BLaER1 treated with 17β-estradiol and CSF1 and Interleukin-3, amounts not matched to agents 10 nM and 100 nM (cell line): ENCODE results near the gene COQ9.
"Not testable (repeated sequence)": the region's sequence is repeated elsewhere in the genome, so short reads cannot be mapped to it uniquely, and the experiment has no call there.

ENCODE experiments used
- H3K27ac ChIP-seq, 11 experiments: shearing (Covaris generic); formaldehyde crosslinking; 2 replicates each; pipeline ENCODE4 v1.8.1; 2022
- H3K27me3 ChIP-seq, 11 experiments: shearing (Covaris generic); formaldehyde crosslinking; 2 replicates each; pipeline ENCODE4 v1.8.1; 2022
- H3K36me3 ChIP-seq, 11 experiments: shearing (Covaris generic); formaldehyde crosslinking; 2 replicates each; pipeline ENCODE4 v1.8.1; 2022
- H3K4me1 ChIP-seq, 10 experiments: shearing (Covaris generic); formaldehyde crosslinking; 2 replicates each; pipeline ENCODE4 v1.8.1; 2022
- H3K4me2 ChIP-seq, 11 experiments: shearing (Covaris generic); formaldehyde crosslinking; 2 replicates each; pipeline ENCODE4 v1.8.1; 2022
- H3K4me3 ChIP-seq, 10 experiments: shearing (Covaris generic); formaldehyde crosslinking; 2 replicates each; pipeline ENCODE4 v1.8.1; 2022
- H3K9ac ChIP-seq, 11 experiments: shearing (Covaris generic); formaldehyde crosslinking; 2 replicates each; pipeline ENCODE4 v1.8.1; 2022
- H3K9me3 ChIP-seq, 11 experiments: shearing (Covaris generic); formaldehyde crosslinking; replicated peaks in 1 of 11; 2 replicates each; pipeline ENCODE4 v1.8.1; 2022
- H4K20me1 ChIP-seq, 11 experiments: shearing (Covaris generic); formaldehyde crosslinking; 2 replicates each; pipeline ENCODE4 v1.8.1; 2022
- Cebpa-rat ChIP-seq, 11 experiments: shearing (Covaris generic); IDR thresholded peaks; 2 replicates each; pipeline ENCODE4 v1.8.1; 2022

The COQ9 gene

DNA sequence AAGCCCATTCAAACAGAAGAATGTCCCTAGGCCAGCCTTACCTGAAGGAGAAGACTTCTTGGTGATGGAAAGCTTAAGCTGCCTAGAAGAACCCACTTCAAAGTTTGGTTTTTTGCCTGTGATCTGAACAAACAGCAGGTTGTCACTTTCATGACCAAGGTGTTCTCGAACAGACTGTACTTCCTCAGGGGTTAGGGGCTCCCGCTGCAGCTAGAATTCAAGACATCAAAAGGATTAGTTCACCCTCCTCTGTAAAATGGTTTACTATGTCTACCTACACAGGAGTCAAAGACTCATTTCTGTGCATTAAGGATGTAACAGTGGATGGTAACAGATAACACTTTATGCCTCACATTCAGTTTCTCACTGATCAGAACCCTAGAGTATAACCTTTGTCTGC, 13.3 kb upstream of the COQ9 start:
- peaks cover 0 to 2% (median 0%) of the 10 kb centered on the region in 11 experiments; a peak in 4 of 22 replicates for H4K20me1 ChIP-seq
- H3K27me3 ChIP-seq = no peaks in the 10 kb centered on the region
- no peak overlapping the region for H3K4me3 ChIP-seq
- 0 out of 22 replicates have a peak overlapping the region, but pooled peaks of 1 of the 11 experiments have one; percentile 22 for H3K9ac ChIP-seq
- peaks cover 0 to 7% (median 0%) of the 10 kb centered on the region in 10 experiments; a peak in 1 of 20 replicates for H3K4me1 ChIP-seq
- H3K4me2 ChIP-seq = no peak overlapping the region
- TF ChIP-seq Cebpa-rat (IDR thresholded peaks at IDR 0.05) = no peak
- H3K27ac ChIP-seq = no peak overlapping the region
- H3K9me3 ChIP-seq = no peaks in the 10 kb centered on the region; a peak in 1 of 22 replicates
- peaks cover 96 to 100% (median 98%) of the 10 kb centered on the region in 11 experiments for H3K36me3 ChIP-seq

DNA sequence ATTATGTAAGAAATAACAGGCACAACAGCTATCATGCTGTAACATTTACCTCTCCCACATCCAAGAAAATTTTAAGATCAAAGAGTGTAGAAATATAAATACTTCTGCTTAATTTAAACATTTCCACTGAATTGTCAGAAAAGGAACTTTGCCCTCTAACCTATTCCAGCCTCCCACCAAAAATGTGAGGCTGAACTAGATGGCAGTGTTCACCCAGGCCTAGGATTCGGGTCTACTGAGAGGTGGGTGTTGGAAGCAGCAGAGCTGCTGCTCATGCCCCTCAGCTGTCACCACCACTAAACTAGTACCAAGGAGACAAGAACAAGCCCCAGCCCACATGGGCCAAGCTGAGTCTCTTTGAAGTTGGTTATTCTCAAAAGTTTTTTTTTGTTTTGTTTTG, 11.4 kb upstream of the COQ9 start:
- peaks cover 12 to 18% (median 13%) of the 10 kb centered on the region in 11 experiments for H3K9me3 ChIP-seq
- no peaks in the 10 kb centered on the region for H3K27me3 ChIP-seq
- peaks cover 97 to 100% (median 99%) of the 10 kb centered on the region in 11 experiments for H3K36me3 ChIP-seq
- H3K4me2 ChIP-seq = no peak overlapping the region
- no peak overlapping the region for H3K27ac ChIP-seq
- H3K4me1 ChIP-seq = peaks cover 0 to 5% (median 0%) of the 10 kb centered on the region in 10 experiments; a peak in 1 of 20 replicates
- no peak for TF ChIP-seq Cebpa-rat (IDR thresholded peaks at IDR 0.05)
- no peaks in the 10 kb centered on the region; a peak in 3 of 22 replicates for H4K20me1 ChIP-seq
- H3K4me3 ChIP-seq = no peak overlapping the region
- H3K9ac ChIP-seq = no peak overlapping the region

DNA sequence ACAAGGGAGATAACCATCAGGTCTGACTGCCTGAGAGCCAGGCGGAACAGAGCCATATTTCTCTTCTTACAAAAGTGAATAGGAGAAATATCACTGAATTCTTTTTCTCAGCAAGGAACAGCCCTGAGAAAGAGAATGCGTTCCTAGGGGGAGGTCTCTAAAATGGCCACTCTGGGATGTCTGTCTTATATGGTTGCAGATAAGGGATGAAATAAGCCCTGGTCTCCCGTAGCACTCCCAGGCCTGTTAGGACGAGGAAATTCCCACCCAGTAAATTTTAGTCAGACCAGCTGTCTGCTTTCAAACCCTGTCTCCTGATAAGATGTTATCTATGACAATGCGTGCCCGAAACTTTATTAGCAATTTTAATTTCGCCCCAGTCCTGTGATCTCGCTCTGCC, 7.3 kb upstream of the COQ9 start:
- H3K36me3 ChIP-seq = peaks cover 80 to 92% (median 89%) of the 10 kb centered on the region in 11 experiments
- H4K20me1 ChIP-seq = peaks cover 0 to 15% (median 0%) of the 10 kb centered on the region in 11 experiments; a peak in 6 of 22 replicates
- not testable (repeated sequence) for H3K9ac ChIP-seq, H3K4me1 ChIP-seq, H3K4me2 ChIP-seq, H3K27ac ChIP-seq, H3K27me3 ChIP-seq
- H3K4me3 ChIP-seq = peak overlapping the region in 1 of 10 experiments; percentile 13; a peak in 1 of 20 replicates
- peaks cover 25 to 41% (median 33%) of the 10 kb centered on the region in 11 experiments for H3K9me3 ChIP-seq

DNA sequence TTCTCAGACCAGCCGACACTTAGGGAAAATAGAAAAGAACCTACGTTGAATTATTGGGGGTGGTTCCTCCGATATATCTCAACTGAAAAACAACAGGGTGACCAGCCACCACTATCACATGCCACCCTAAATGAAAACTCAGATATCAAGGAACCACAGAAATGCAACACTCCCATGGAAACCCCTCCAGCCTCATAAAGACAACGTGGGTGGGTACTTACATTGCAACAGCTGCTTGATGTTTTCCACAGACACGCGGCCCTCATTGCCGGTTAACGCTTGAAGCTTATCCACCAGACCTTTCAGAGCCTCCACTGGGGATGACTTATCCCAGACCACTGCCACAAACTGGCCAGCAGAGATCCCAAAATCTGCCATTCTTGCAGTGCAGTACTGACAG, 6.7 kb upstream of the COQ9 start:
- not testable (repeated sequence) for H3K4me1 ChIP-seq, H3K27ac ChIP-seq, H3K27me3 ChIP-seq, H3K4me2 ChIP-seq, H3K9ac ChIP-seq
- H4K20me1 ChIP-seq = peaks cover 0 to 21% (median 0%) of the 10 kb centered on the region in 11 experiments; a peak in 7 of 22 replicates
- peak overlapping the region in 4 of 10 experiments; percentile 13 to 37 (median 23); a peak in 2 of 20 replicates for H3K4me3 ChIP-seq
- H3K9me3 ChIP-seq = peaks cover 25 to 41% (median 33%) of the 10 kb centered on the region in 11 experiments
- peaks cover 74 to 86% (median 83%) of the 10 kb centered on the region in 11 experiments for H3K36me3 ChIP-seq

DNA sequence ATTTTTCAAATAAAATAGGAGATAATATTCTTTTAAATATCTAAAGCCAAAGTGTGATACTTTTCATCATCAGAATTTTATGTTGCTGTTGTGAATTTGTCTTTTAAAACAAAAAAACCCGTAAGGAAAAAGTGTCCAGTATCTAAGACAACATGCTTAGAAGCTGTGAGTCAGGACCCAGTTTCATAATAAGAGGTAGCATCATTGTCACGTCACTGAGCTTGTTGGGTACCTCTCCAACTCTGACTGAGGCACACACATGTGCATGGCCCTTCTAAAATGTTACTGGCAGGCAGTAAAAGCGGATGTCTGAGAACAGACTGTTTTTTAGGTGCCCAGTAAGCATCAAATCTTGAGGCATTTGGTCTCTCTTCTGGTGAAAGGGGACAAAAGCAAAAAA, 2.6 kb upstream of the COQ9 start:
- H3K9ac ChIP-seq = 0 out of 22 replicates have a peak overlapping the region, but pooled peaks of 1 of the 11 experiments have one; percentile 7
- no peak overlapping the region for H3K4me3 ChIP-seq
- H3K4me2 ChIP-seq = 0 out of 22 replicates have a peak overlapping the region, but pooled peaks of 1 of the 11 experiments have one; percentile 97
- no peaks in the 10 kb centered on the region for H3K27me3 ChIP-seq
- no peak overlapping the region for H3K27ac ChIP-seq
- peaks cover 0 to 24% (median 0%) of the 10 kb centered on the region in 11 experiments; a peak in 6 of 22 replicates for H4K20me1 ChIP-seq
- H3K4me1 ChIP-seq = peaks cover 16 to 36% (median 28%) of the 10 kb centered on the region in 10 experiments
- peaks cover 35 to 45% (median 43%) of the 10 kb centered on the region in 11 experiments for H3K36me3 ChIP-seq
- TF ChIP-seq Cebpa-rat (IDR thresholded peaks at IDR 0.05) = no peak
- peaks cover 24 to 40% (median 31%) of the 10 kb centered on the region in 11 experiments for H3K9me3 ChIP-seq

DNA sequence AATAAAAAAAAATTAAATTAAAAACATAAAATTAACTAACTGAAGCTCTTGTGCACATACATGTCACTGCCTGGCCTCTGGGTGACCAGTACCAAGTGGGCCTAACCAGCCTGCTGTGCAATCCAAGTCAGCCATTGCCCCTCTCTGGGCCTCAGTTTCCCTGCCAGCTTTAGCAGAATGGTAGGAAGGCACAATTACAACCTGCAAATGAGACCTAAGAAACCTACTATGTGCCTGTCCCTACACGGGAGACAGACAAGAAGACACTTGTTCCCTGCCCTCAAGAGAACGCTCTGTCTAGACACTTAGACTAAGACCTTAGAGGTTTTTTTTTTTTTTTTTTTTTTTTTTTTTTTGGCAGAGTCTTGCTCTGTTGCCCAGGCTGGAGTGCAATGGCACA, 1.8 kb upstream of the COQ9 start:
- TF ChIP-seq Cebpa-rat (IDR thresholded peaks at IDR 0.05) = no peak
- H3K9ac ChIP-seq = peak overlapping the region in 3 of 11 experiments; percentile 1 to 99 (median 95); a peak in 1 of 22 replicates
- peaks cover 0 to 24% (median 0%) of the 10 kb centered on the region in 11 experiments; a peak in 6 of 22 replicates for H4K20me1 ChIP-seq
- no peaks in the 10 kb centered on the region for H3K27me3 ChIP-seq
- H3K9me3 ChIP-seq = peaks cover 16 to 32% (median 23%) of the 10 kb centered on the region in 11 experiments
- H3K27ac ChIP-seq = no peak overlapping the region
- H3K36me3 ChIP-seq = peaks cover 27 to 40% (median 35%) of the 10 kb centered on the region in 11 experiments
- no peak overlapping the region for H3K4me3 ChIP-seq
- H3K4me2 ChIP-seq = peak overlapping the region in 9 of 11 experiments; percentile 7 to 98 (median 93); a peak in 14 of 22 replicates
- H3K4me1 ChIP-seq = peaks cover 16 to 36% (median 28%) of the 10 kb centered on the region in 10 experiments

DNA sequence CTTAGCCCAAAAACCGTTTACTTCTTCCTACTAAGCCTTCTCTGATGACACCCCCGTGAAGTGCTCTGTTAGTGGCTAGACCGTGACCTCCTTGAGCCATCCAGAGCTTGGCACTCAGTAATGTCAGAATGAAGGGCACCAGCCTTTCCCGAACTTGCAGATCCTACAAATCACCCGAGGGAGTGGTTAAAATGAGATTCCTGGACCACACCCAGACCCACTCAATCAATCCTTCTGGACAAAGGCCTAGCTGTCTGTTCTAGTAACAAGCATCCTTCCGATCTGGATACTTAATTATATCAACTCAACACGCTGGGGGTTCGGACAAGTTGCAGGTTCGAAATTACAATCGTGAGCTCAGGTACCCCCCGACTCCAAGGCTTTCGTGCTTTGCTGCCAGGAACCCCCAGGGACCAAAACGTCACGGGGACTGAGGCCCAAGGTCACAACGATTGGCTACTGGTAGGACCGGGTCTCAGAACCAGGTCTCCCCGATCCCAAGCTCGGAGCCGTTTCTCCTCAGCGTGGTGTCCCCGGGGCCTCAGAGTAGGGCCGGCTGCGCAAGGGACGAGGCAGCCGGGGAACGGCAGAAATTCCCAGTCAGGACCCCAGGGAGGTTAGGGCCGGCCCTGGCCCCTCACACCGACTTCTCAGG, 621 bp upstream of the COQ9 start:
- Histone ChIP-seq H3K27me3 (no peaks in the 10 kb centered on the region), H3K4me3 (peak overlapping the region; percentile 80 to 96 (median 88)), H3K4me1 (peaks cover 16 to 36% (median 28%) of the 10 kb centered on the region in 10 experiments), H3K9ac (peak overlapping the region; percentile 91 to 99 (median 96)), H3K9me3 (peaks cover 5 to 20% (median 11%) of the 10 kb centered on the region in 11 experiments; a peak in 21 of 22 replicates), H3K4me2 (peak overlapping the region; percentile 78 to 98 (median 93)), H3K36me3 (peaks cover 25 to 40% (median 33%) of the 10 kb centered on the region in 11 experiments), H4K20me1 (peaks cover 0 to 24% (median 0%) of the 10 kb centered on the region in 11 experiments; a peak in 6 of 22 replicates), H3K27ac (peak overlapping the region; percentile 90 to 96 (median 92))
- TF ChIP-seq Cebpa-rat (IDR thresholded peaks at IDR 0.05) = no peak

DNA sequence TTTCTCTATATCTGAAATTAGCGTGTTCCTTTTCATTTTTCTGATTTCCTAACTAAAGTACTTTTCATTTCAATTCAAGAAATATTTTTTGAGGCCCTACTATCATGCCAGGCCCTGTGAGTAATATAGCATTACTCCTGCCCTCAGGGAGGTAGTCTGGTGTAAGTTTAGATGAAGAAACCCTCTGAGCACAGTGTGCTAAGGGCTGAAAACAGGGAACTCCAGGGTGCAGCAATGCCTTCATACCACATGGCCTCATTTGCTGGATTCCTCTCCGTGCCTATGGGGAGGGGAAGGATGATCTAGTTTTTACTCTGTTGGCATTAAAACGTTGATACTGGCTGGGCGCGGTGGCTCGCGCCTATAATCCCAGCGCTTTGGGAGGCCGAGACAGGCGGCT, 4.7 kb downstream of the COQ9 start:
- H3K27ac ChIP-seq = no peak overlapping the region
- peaks cover 7 to 16% (median 13%) of the 10 kb centered on the region in 10 experiments for H3K4me1 ChIP-seq
- no peaks in the 10 kb centered on the region for H3K9me3 ChIP-seq
- no peak overlapping the region for H3K9ac ChIP-seq
- H4K20me1 ChIP-seq = no peaks in the 10 kb centered on the region
- no peaks in the 10 kb centered on the region for H3K27me3 ChIP-seq
- peaks cover 61 to 69% (median 64%) of the 10 kb centered on the region in 11 experiments for H3K36me3 ChIP-seq
- no peak for TF ChIP-seq Cebpa-rat (IDR thresholded peaks at IDR 0.05)
- H3K4me3 ChIP-seq = no peak overlapping the region
- no peak overlapping the region for H3K4me2 ChIP-seq
